Gastrocnemius medialis (tissue), 4 donors: ENCODE measurements around the gene PRDM8. TPM values are rescaled to one million over a fixed set of nuclear protein-coding genes. Genes with fewer than 3 reads are reported as not detected.

Experiments
- ATAC-seq, 2 donors: fragments of 150-250 bp; one replicate each; pipeline ENCODE4 v1.9.1; 2016
- DNase-seq, 2 donors: peaks; one replicate each; pipeline ENCODE4 v3.0.0-alpha.2; 2019
- H3K27ac ChIP-seq, 4 donors: fragments of 200-600 bp; sonication (generic); 1 replicate in 1 of 4; 2 replicates in 3 of 4; pipeline ENCODE4 v1.5.1; 2016 to 2018; ENCODE audit warnings: mild to moderate bottlenecking in 2 of 4, moderate library complexity in 1 of 4
- H3K27me3 ChIP-seq, 3 donors: fragments of 200-600 bp; sonication (generic) in 2 of 3; 1 replicate in 1 of 3; 2 replicates in 2 of 3; pipeline versions ENCODE4 v1.5.1 to v1.6.0; 2016 to 2019; ENCODE audit warnings: mild to moderate bottlenecking in 1 of 3, moderate library complexity in 1 of 3
- H3K36me3 ChIP-seq, 2 donors: fragments of 200-600 bp; sonication (generic) in 1 of 2; one replicate each; pipeline ENCODE4 v1.5.1; 2017 to 2018
- H3K4me1 ChIP-seq, 2 donors: fragments of 200-600 bp; sonication (generic) in 1 of 2; one replicate each; pipeline ENCODE4 v1.5.1; 2016 to 2017; ENCODE audit warnings: mild to moderate bottlenecking in 2 of 2
- H3K4me3 ChIP-seq, 4 donors: fragments of 200-600 bp; sonication (generic) in 3 of 4; 1 replicate in 1 of 4; 2 replicates in 3 of 4; pipeline ENCODE4 v1.5.1; 2016 to 2019; ENCODE audit warnings: mild to moderate bottlenecking in 2 of 4
- H3K9me3 ChIP-seq, 3 donors: fragments of 200-600 bp; sonication (generic) in 2 of 3; 1 replicate in 1 of 3; 2 replicates in 2 of 3; pipeline ENCODE4 v1.5.1; 2016 to 2019
- CTCF ChIP-seq, 5 experiments: fragments of 450-650 bp in 3 of 5; fragments of 200-600 bp in 2 of 5; sonication (generic) in 2 of 5; IDR thresholded peaks in 4 of 5; conservative IDR thresholded peaks in 1 of 5; 1 replicate in 4 of 5; 2 replicates in 1 of 5; pipeline ENCODE4 v1.5.1; 2016 to 2019; ENCODE audit warnings: antibody characterized with exemption in 5 of 5, mild to moderate bottlenecking in 3 of 5, moderate library complexity in 3 of 5
- POLR2A ChIP-seq, 2 donors: fragments of 450-650 bp; IDR thresholded peaks; one replicate each; pipeline ENCODE4 v1.6.1; 2017; ENCODE audit warnings: antibody characterized with exemption in 2 of 2, mild to moderate bottlenecking in 2 of 2, moderate library complexity in 2 of 2
- in situ Hi-C, 4 donors: fragments of 200-750 bp; cut with MboI; loops; one replicate each; pipeline versions ENCODE4 v1.15.0 to v1.8.0; 2017; ENCODE audit warnings: low sequenced_read_pairs in 4 of 4
- intact Hi-C: fragments of 100-400 bp; cut with DNase I; formaldehyde crosslinking; loops from one replicate; pipeline ENCODE4 v1.15.1; 2023; ENCODE audit warnings: low total_unique reads
- total RNA-seq, 4 donors: library from RNA; depleted of rRNA; stranded (reverse); fragments of >200 nt; gene quantifications; one replicate each; pipeline versions ENCODE4 v1.1.0 to v1.2.3, GENCODE V29; 2016

Gene PRDM8
- total RNA-seq, 4 donors from 2014 or later: 0.24 to 2.7 (median 1.4) TPM

DNA sequence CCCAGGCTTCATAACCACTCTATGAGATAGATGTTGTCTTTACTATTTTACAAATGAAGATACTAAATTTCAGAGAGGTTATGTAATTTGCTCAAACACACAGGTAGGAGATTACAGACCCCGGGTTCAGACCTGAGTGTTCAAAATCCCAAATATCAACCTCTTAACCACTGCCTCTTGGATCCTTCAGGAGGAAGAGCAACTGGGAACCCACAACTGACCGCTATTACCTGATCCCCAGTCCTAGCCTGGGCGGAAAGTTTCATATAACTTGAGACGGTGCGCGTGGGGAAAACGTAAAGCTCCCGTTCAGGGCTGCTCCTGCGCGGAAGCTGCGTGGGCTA, 8.9 kb upstream of the PRDM8 start:
- no peak overlapping the region for H3K4me3 ChIP-seq
- intact Hi-C loops (loop anchor here (10.0 kb wide), 1 partner anchor 64 kb away; no protein-coding TSS in a partner anchor), in situ Hi-C loops (no loop called here)
- no peak for DNase-seq
- ATAC-seq: no peak
- no peak for TF ChIP-seq CTCF (IDR thresholded peaks at IDR 0.05 in 4 of 5, conservative IDR thresholded peaks at IDR 0.05 in 1 of 5)
- no peak for TF ChIP-seq POLR2A (IDR thresholded peaks at IDR 0.05)
- no peak overlapping the region for H3K27ac ChIP-seq
- H3K9me3 ChIP-seq: no peaks in the 10 kb centered on the region
- H3K36me3 ChIP-seq: no peaks in the 10 kb centered on the region
- peaks cover 75 to 91% (median 80%) of the 10 kb centered on the region in 3 donors for H3K27me3 ChIP-seq
- H3K4me1 ChIP-seq: peaks cover 14 to 23% of the 10 kb centered on the region in 2 donors

DNA sequence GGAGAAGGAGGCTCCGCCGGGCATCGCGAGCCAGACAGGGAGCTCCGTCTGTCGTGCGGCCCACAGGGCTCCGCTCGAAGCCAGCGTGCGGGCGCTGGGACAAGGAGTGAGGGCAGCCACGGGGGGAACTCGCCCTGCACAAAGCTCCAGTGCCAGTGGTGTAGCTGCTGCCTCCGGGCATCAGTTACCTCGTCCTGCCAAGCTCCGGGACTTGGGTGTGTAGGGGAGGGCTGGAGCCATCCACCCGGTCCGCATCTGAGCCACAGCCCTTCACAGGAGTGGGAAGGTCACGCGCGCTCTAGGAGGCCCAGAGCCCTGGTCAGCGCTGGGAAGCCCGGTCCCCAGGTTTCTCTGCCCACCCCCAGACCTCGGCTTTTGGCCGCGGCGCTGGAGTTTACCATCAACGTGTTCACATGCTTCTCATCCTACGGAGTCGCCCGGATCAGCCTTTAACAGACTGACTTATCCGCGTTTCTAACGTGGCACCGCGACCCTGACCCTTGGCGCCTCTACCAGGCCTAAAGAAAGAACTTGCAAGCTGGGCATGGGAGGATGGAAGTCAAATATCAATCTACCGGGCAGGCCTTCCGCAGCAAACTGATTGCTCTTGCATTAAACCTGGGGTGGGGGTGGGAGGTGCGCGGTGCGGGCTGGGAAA, 8.4 kb upstream of the PRDM8 start:
- H3K27me3 ChIP-seq: peaks cover 75 to 87% (median 80%) of the 10 kb centered on the region in 3 donors
- intact Hi-C loops: loop anchor here (10.0 kb wide), 1 partner anchor 64 kb away; no protein-coding TSS in a partner anchor

DNA sequence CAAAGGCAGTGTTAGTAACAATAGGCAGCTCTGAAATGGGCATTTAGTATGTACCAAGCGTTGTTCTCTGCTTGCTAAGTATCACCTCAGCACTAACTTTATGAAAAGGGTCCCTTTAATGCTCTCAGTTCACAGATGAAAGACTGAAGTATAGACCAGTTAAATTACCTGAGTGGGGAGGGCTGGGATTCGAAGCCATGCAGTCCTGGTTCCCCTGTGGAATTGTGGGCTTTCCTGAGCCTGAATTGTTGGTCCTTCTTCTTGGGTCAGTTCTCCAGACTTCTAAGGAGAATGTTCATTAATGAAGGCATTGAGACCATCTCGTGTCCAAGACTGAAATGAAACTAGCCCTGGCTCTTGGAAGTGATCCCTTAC, 7.7 kb upstream of the PRDM8 start:
- in situ Hi-C loops (no loop called here), intact Hi-C loops (loop anchor here (10.0 kb wide), 1 partner anchor 65 kb away; no protein-coding TSS in a partner anchor)
- no peak overlapping the region for H3K27ac ChIP-seq
- H3K9me3 ChIP-seq: no peaks in the 10 kb centered on the region
- H3K36me3 ChIP-seq: no peaks in the 10 kb centered on the region
- no peak overlapping the region for H3K4me3 ChIP-seq
- TF ChIP-seq POLR2A (IDR thresholded peaks at IDR 0.05) (no peak), CTCF (IDR thresholded peaks at IDR 0.05 in 4 of 5, conservative IDR thresholded peaks at IDR 0.05 in 1 of 5) (no peak)
- no peak for ATAC-seq
- H3K4me1 ChIP-seq: peaks cover 10 to 13% of the 10 kb centered on the region in 2 donors
- H3K27me3 ChIP-seq: peaks cover 73 to 85% (median 78%) of the 10 kb centered on the region in 3 donors
- no peak for DNase-seq

More for the DNA sequence above, 8.4 kb upstream of the PRDM8 start:
- DNase-seq (no peak), ATAC-seq (no peak)
- no peaks in the 10 kb centered on the region for H3K9me3 ChIP-seq
- no peak for TF ChIP-seq POLR2A (IDR thresholded peaks at IDR 0.05)
- TF ChIP-seq CTCF (IDR thresholded peaks at IDR 0.05 in 4 of 5, conservative IDR thresholded peaks at IDR 0.05 in 1 of 5): no peak
- peaks cover 14 to 19% of the 10 kb centered on the region in 2 donors for H3K4me1 ChIP-seq
- no peak overlapping the region for H3K27ac ChIP-seq
- H3K4me3 ChIP-seq: no peak overlapping the region
- in situ Hi-C loops: no loop called here
- H3K36me3 ChIP-seq: no peaks in the 10 kb centered on the region

DNA sequence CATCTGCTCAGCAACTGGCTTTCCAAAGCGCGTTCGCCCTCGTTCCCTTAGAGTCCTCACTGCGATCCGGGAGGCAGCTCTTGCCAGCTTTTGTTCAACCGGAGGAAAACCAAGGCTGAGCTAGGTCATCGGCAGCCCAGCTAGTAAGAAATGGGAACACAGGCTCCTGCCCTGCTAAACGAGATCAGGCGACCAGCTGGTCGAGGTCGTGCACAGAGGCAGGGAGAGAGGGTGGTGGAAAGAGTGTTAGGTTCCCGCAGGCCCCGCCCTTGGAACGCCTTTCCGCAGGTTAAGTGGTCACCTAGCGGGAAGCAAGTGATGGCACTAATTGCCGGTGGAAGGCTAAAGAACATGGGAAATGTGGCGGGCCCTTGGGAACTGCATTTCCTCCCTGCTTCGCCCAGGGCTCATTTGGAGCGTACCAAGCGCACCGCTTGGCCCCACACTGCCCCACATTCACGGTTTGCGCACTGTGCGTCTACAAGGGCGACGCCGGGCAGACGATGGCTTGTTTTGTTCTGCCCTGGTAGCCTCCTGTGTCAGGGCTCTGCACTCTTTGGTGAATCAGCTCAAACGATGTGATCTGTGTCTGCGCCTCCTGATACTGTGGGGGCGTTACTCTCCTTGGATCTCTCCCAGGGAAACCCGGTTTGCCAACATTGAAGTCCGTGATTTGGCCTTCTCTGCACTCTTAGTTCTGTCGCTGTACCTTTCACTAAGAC, 7.2 kb upstream of the PRDM8 start:
- in situ Hi-C loops (no loop called here), intact Hi-C loops (loop anchor here (10.0 kb wide), 1 partner anchor 65 kb away; no protein-coding TSS in a partner anchor)
- H3K4me3 ChIP-seq: no peak overlapping the region
- H3K4me1 ChIP-seq: peaks cover 7 to 8% of the 10 kb centered on the region in 2 donors
- H3K9me3 ChIP-seq: no peaks in the 10 kb centered on the region
- no peak overlapping the region for H3K27ac ChIP-seq
- ATAC-seq (no peak), DNase-seq (no peak)
- peaks cover 71 to 85% (median 75%) of the 10 kb centered on the region in 3 donors for H3K27me3 ChIP-seq
- H3K36me3 ChIP-seq: no peaks in the 10 kb centered on the region
- TF ChIP-seq POLR2A (IDR thresholded peaks at IDR 0.05) (no peak), CTCF (IDR thresholded peaks at IDR 0.05 in 4 of 5, conservative IDR thresholded peaks at IDR 0.05 in 1 of 5) (no peak)
